ENCODE results near the gene HCAR3. TPM values are rescaled to one million over a fixed set of nuclear protein-coding genes. Genes with fewer than 3 reads are reported as not detected.

The HCAR3 gene
- total and polyA plus RNA-seq, 2 of the 13 experiments (the other 11 are each of a cell fraction or from before 2014, with no cell fraction given): 0.11 to 12.8 TPM

DNA sequence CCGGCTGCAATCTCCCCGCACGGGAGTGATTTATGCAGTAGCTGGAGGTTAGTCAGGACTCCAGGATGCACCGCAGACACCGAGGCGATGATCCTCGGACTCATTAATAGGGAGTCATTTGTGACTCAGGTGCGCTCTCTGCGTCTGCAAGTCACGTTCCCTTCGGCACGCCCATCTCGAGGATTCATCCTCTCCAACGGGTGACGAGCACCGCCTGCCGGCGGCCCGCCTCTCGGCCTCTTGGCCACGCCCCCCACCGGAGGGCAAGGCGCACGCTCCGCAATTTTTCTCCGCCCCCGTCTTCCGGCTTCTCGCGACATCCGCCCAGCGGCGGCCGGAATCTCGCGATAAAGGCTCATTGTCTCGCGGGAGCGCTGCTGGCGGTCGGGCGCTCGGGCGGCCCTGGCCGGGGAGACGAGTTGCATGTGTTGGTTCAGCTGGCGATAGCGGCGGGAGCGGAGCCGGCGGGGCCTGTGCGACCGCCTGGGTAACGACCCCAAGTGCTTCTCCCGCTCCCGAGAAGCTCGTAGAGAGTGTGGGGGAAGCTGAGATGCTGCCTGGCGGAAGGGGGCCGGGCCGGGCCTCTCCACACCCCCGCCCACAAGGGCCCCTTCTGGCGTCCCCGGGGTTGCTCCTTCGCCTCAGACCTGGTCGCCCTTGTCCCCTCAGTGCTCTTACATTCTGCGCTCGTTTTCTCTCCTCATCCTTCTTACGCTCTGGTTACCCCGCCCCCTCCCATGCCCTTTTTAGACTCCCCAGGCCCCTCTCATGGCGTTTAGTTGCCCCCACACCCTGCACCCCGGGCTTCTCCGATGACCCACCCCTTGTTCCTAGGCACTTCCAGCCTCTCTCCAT lies 36.1 kb upstream of the HCAR3 start, which contains the start of gene DENR (continued):
- TF ChIP-seq, protein P1, sequence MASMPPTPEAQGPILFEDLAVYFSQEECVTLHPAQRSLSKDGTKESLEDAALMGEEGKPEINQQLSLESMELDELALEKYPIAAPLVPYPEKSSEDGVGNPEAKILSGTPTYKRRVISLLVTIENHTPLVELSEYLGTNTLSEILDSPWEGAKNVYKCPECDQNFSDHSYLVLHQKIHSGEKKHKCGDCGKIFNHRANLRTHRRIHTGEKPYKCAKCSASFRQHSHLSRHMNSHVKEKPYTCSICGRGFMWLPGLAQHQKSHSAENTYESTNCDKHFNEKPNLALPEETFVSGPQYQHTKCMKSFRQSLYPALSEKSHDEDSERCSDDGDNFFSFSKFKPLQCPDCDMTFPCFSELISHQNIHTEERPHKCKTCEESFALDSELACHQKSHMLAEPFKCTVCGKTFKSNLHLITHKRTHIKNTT (CRISPR knock-in tag; IDR thresholded peaks at IDR 0.05): peak; percentile 48; the same call in 1 of the 2 replicates
- peak; percentile 78; the same call in 1 of the 2 replicates for TF ChIP-seq RXRA (CRISPR knock-in tag; IDR thresholded peaks at IDR 0.05)
- no peak for TF ChIP-seq EZH2 (conservative IDR thresholded peaks at IDR 0.05; ENCODE audit: low read depth, low read length)
- TF ChIP-seq GZF1 (CRISPR knock-in tag; IDR thresholded peaks at IDR 0.05): no peak
- TF ChIP-seq ZNF790 (CRISPR knock-in tag; IDR thresholded peaks at IDR 0.05; ENCODE audit: borderline replicate concordance): peak; percentile 63; the same call in 1 of the 2 replicates
- TF ChIP-seq GATAD1 (CRISPR knock-in tag; IDR thresholded peaks at IDR 0.05): peak; percentile 92
- TF ChIP-seq ZNF616 (CRISPR knock-in tag; IDR thresholded peaks at IDR 0.05; ENCODE audit: low read depth): peak; percentile 34; the same call in 1 of the 2 replicates
- TF ChIP-seq NR2F2 (IDR thresholded peaks at IDR 0.05; ENCODE audit: borderline replicate concordance, low read depth): no peak; the same call in 1 of the 2 replicates
- TF ChIP-seq ZNF235 (CRISPR knock-in tag; IDR thresholded peaks at IDR 0.05; ENCODE audit: borderline replicate concordance): 0 out of 2 replicates have a peak, but pooled peaks have one; percentile 38
- TF ChIP-seq PPARG (CRISPR knock-in tag; conservative IDR thresholded peaks at IDR 0.05): peak; percentile 76
- no peak for TF ChIP-seq EP300 (IDR thresholded peaks at IDR 0.05; ENCODE audit: low read depth in 2 of 2, low read length in 2 of 2)
- peak; percentile 46; the same call in 1 of the 2 replicates for TF ChIP-seq EP300 (CRISPR knock-in tag; IDR thresholded peaks at IDR 0.05; ENCODE audit: borderline replicate concordance)
- 0 out of 2 replicates have a peak, but pooled peaks have one; percentile 86 for TF ChIP-seq TP53 (CRISPR knock-in tag; conservative IDR thresholded peaks at IDR 0.05)
- TF ChIP-seq, protein P2, sequence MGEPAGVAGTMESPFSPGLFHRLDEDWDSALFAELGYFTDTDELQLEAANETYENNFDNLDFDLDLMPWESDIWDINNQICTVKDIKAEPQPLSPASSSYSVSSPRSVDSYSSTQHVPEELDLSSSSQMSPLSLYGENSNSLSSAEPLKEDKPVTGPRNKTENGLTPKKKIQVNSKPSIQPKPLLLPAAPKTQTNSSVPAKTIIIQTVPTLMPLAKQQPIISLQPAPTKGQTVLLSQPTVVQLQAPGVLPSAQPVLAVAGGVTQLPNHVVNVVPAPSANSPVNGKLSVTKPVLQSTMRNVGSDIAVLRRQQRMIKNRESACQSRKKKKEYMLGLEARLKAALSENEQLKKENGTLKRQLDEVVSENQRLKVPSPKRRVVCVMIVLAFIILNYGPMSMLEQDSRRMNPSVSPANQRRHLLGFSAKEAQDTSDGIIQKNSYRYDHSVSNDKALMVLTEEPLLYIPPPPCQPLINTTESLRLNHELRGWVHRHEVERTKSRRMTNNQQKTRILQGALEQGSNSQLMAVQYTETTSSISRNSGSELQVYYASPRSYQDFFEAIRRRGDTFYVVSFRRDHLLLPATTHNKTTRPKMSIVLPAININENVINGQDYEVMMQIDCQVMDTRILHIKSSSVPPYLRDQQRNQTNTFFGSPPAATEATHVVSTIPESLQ (CRISPR knock-in tag; conservative IDR thresholded peaks at IDR 0.05): peak; percentile 87
- TF ChIP-seq PITX1 (CRISPR knock-in tag; IDR thresholded peaks at IDR 0.05): peak; percentile 82; the same call in 1 of the 2 replicates
- peak; percentile 69 for TF ChIP-seq TGIF2 (CRISPR knock-in tag; IDR thresholded peaks at IDR 0.05)
- no peak for TF ChIP-seq DPF2 (CRISPR knock-in tag; IDR thresholded peaks at IDR 0.05; ENCODE audit: borderline replicate concordance, low read depth)
- TF ChIP-seq AHR (CRISPR knock-in tag; IDR thresholded peaks at IDR 0.05): no peak; the same call in 1 of the 2 replicates
- TF ChIP-seq TBX2 (CRISPR knock-in tag; IDR thresholded peaks at IDR 0.05; ENCODE audit: borderline replicate concordance): peak; percentile 92
- TF ChIP-seq RAD51 (IDR thresholded peaks at IDR 0.05; ENCODE audit: borderline replicate concordance): no peak
- TF ChIP-seq ZNF816 (CRISPR knock-in tag; IDR thresholded peaks at IDR 0.05; ENCODE audit: borderline replicate concordance): no peak
- TF ChIP-seq, protein P3, sequence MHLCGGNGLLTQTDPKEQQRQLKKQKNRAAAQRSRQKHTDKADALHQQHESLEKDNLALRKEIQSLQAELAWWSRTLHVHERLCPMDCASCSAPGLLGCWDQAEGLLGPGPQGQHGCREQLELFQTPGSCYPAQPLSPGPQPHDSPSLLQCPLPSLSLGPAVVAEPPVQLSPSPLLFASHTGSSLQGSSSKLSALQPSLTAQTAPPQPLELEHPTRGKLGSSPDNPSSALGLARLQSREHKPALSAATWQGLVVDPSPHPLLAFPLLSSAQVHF (CRISPR knock-in tag; IDR thresholded peaks at IDR 0.05): 0 out of 2 replicates have a peak, but pooled peaks have one; percentile 12
- 0 out of 2 replicates have a peak, but pooled peaks have one; percentile 15 for TF ChIP-seq ZKSCAN5 (CRISPR knock-in tag; IDR thresholded peaks at IDR 0.05)
- no peak for TF ChIP-seq ZNF781 (CRISPR knock-in tag; IDR thresholded peaks at IDR 0.05; ENCODE audit: borderline replicate concordance, not compliant biosample characterization)
- peak; percentile 74; the same call in 1 of the 2 replicates for TF ChIP-seq MEIS2 (CRISPR knock-in tag; IDR thresholded peaks at IDR 0.05)
- peak; percentile 65; the same call in 1 of the 2 replicates for TF ChIP-seq EED (CRISPR knock-in tag; IDR thresholded peaks at IDR 0.05)
